Non-pigmented ciliary epithelial cell (primary cell): ENCODE measurements around the gene ARMH1.
"Not testable (repeated sequence)": the region's sequence is repeated elsewhere in the genome, so short reads cannot be mapped to it uniquely, and the experiment has no call there.

Experiments
- DNase-seq: peaks from one replicate; pipeline ENCODE4 v3.0.0-alpha.2; 2010; ENCODE audit warnings: low read depth

ARMH1 gene

GRCh38 chr1:44723496-44724295, 49.2 kb downstream of the ARMH1 start:
- DNase-seq: no peak

GRCh38 chr1:44724296-44724954, 49.9 kb downstream of the ARMH1 start:
- no peak for DNase-seq

- no peak for DNase-seq
Observed at GRCh38 chr1:44724955-44725698, 50.6 kb downstream of the ARMH1 start.

- DNase-seq: peak; percentile 94
Observed at GRCh38 chr1:44730741-44731512, 56.4 kb downstream of the ARMH1 start, which contains the start of gene RNU5D-1. Gene RNU5D-1 (minus strand): TSS chr1:44731170.

GRCh38 chr1:44733365-44733764, 58.9 kb downstream of the ARMH1 start:
- DNase-seq: no peak

GRCh38 chr1:44733784-44734183, 59.3 kb downstream of the ARMH1 start:
- DNase-seq: no peak

- no peak for DNase-seq
Observed at GRCh38 chr1:44735992-44736391, 61.5 kb downstream of the ARMH1 start.

- not testable (repeated sequence) for DNase-seq
Observed at GRCh38 chr1:44738953-44739306, 64.4 kb downstream of the ARMH1 start.

- DNase-seq: peak; percentile 91
Observed at GRCh38 chr1:44739307-44740178, 65.0 kb downstream of the ARMH1 start, which contains the start of gene KIF2C. Gene KIF2C (plus strand): TSS chr1:44739837. CDS start chr1:44739933, 96 bp downstream.

GRCh38 chr1:44740179-44740617, 65.7 kb downstream of the ARMH1 start:
- no peak for DNase-seq

GRCh38 chr1:44743211-44743610, 68.7 kb downstream of the ARMH1 start:
- DNase-seq: no peak

GRCh38 chr1:44747878-44748277, 73.4 kb downstream of the ARMH1 start:
- no peak for DNase-seq

- no peak for DNase-seq
Observed at GRCh38 chr1:44757420-44757819, 82.9 kb downstream of the ARMH1 start.

- DNase-seq: no peak
Observed at GRCh38 chr1:44759077-44759476, 84.6 kb downstream of the ARMH1 start.

- no peak for DNase-seq
Observed at GRCh38 chr1:44760876-44761275, 86.4 kb downstream of the ARMH1 start.

- not testable (repeated sequence) for DNase-seq
Observed at GRCh38 chr1:44766421-44766820, 91.9 kb downstream of the ARMH1 start.
